Measurements from ENCODE around the gene FAM234B.
A peak's percentile ranks its signal among the peaks of the same experiment; 100 is the strongest.

Gene FAM234B

GRCh38 chr12:13028825-13029570 lies 15.2 kb upstream of the FAM234B start:
- Histone ChIP-seq H3K4me2 (ENCODE audit: low read depth, low read length, poor library complexity, severe bottlenecking) (no peak overlapping the region), H3K27me3 (ENCODE audit: insufficient read depth, low read length, poor library complexity, severe bottlenecking) (no peaks in the 10 kb centered on the region), H3K4me3 (ENCODE audit: low read length, poor library complexity, severe bottlenecking) (no peak overlapping the region), H3K36me3 (ENCODE audit: insufficient read depth, low read length) (no peaks in the 10 kb centered on the region), H4K20me1 (ENCODE audit: insufficient read depth, low read length, poor library complexity, severe bottlenecking) (no peaks in the 10 kb centered on the region), H2AFZ (ENCODE audit: low read length) (no peak overlapping the region), H3K9me3 (ENCODE audit: insufficient read depth, low read depth, low read length) (no peaks in the 10 kb centered on the region), H3F3A (ENCODE audit: low read depth) (no peaks in the 10 kb centered on the region), H3K4me1 (ENCODE audit: insufficient read depth, low read length, poor library complexity, severe bottlenecking) (peaks cover 9% of the 10 kb centered on the region), H3K9ac (ENCODE audit: low read depth, low read length, poor library complexity, severe bottlenecking) (no peak overlapping the region), H3K9me2 (replicated peaks; ENCODE audit: low read depth, low read length) (no peaks in the 10 kb centered on the region), H3K79me2 (ENCODE audit: insufficient read depth, low read length) (no peaks in the 10 kb centered on the region)
- no peak for TF ChIP-seq EZH2phosphoT487 (IDR thresholded peaks at IDR 0.05; ENCODE audit: borderline replicate concordance)
- no peak for TF ChIP-seq CTCF (conservative IDR thresholded peaks at IDR 0.05; ENCODE audit: low read length)

GRCh38 chr12:13030541-13031291 lies 13.5 kb upstream of the FAM234B start:
- Histone ChIP-seq H3K79me2 (ENCODE audit: insufficient read depth, low read length) (no peaks in the 10 kb centered on the region), H3K9me2 (replicated peaks; ENCODE audit: low read depth, low read length) (no peaks in the 10 kb centered on the region), H4K20me1 (ENCODE audit: insufficient read depth, low read length, poor library complexity, severe bottlenecking) (no peaks in the 10 kb centered on the region), H3K4me3 (ENCODE audit: low read length, poor library complexity, severe bottlenecking) (no peak overlapping the region), H3K27me3 (ENCODE audit: insufficient read depth, low read length, poor library complexity, severe bottlenecking) (no peaks in the 10 kb centered on the region), H3K4me2 (ENCODE audit: low read depth, low read length, poor library complexity, severe bottlenecking) (no peak overlapping the region), H3K36me3 (ENCODE audit: insufficient read depth, low read length) (no peaks in the 10 kb centered on the region), H2AFZ (ENCODE audit: low read length) (0 out of 2 replicates have a peak overlapping the region, but pooled peaks have one; percentile 26), H3K4me1 (ENCODE audit: insufficient read depth, low read length, poor library complexity, severe bottlenecking) (peaks cover 9% of the 10 kb centered on the region), H3F3A (ENCODE audit: low read depth) (no peaks in the 10 kb centered on the region), H3K9me3 (ENCODE audit: insufficient read depth, low read depth, low read length) (no peaks in the 10 kb centered on the region), H3K9ac (ENCODE audit: low read depth, low read length, poor library complexity, severe bottlenecking) (no peak overlapping the region)
- TF ChIP-seq EZH2phosphoT487 (IDR thresholded peaks at IDR 0.05; ENCODE audit: borderline replicate concordance) (no peak), CTCF (conservative IDR thresholded peaks at IDR 0.05; ENCODE audit: low read length) (no peak)

GRCh38 chr12:13032164-13032563 lies 12.0 kb upstream of the FAM234B start:
- no peak for TF ChIP-seq CTCF (conservative IDR thresholded peaks at IDR 0.05; ENCODE audit: low read length)
- no peak for TF ChIP-seq EZH2phosphoT487 (IDR thresholded peaks at IDR 0.05; ENCODE audit: borderline replicate concordance)
- Histone ChIP-seq H3K9me2 (replicated peaks; ENCODE audit: low read depth, low read length) (no peaks in the 10 kb centered on the region), H4K20me1 (ENCODE audit: insufficient read depth, low read length, poor library complexity, severe bottlenecking) (no peaks in the 10 kb centered on the region), H3K27me3 (ENCODE audit: insufficient read depth, low read length, poor library complexity, severe bottlenecking) (no peaks in the 10 kb centered on the region), H3K79me2 (ENCODE audit: insufficient read depth, low read length) (no peaks in the 10 kb centered on the region), H3K4me3 (ENCODE audit: low read length, poor library complexity, severe bottlenecking) (no peak overlapping the region), H3K4me1 (ENCODE audit: insufficient read depth, low read length, poor library complexity, severe bottlenecking) (peaks cover under 1% of the 10 kb centered on the region), H2AFZ (ENCODE audit: low read length) (no peak overlapping the region), H3K9ac (ENCODE audit: low read depth, low read length, poor library complexity, severe bottlenecking) (no peak overlapping the region), H3K4me2 (ENCODE audit: low read depth, low read length, poor library complexity, severe bottlenecking) (no peak overlapping the region), H3K36me3 (ENCODE audit: insufficient read depth, low read length) (no peaks in the 10 kb centered on the region), H3F3A (ENCODE audit: low read depth) (no peaks in the 10 kb centered on the region), H3K9me3 (ENCODE audit: insufficient read depth, low read depth, low read length) (no peaks in the 10 kb centered on the region)
